ENCODE measurements around the gene PROM2. TPM values are rescaled to one million over a fixed set of nuclear protein-coding genes. Genes with fewer than 3 reads are reported as not detected.

PROM2 gene
- total RNA-seq, 1 donor from 2014 or later = 0.93 TPM

DNA sequence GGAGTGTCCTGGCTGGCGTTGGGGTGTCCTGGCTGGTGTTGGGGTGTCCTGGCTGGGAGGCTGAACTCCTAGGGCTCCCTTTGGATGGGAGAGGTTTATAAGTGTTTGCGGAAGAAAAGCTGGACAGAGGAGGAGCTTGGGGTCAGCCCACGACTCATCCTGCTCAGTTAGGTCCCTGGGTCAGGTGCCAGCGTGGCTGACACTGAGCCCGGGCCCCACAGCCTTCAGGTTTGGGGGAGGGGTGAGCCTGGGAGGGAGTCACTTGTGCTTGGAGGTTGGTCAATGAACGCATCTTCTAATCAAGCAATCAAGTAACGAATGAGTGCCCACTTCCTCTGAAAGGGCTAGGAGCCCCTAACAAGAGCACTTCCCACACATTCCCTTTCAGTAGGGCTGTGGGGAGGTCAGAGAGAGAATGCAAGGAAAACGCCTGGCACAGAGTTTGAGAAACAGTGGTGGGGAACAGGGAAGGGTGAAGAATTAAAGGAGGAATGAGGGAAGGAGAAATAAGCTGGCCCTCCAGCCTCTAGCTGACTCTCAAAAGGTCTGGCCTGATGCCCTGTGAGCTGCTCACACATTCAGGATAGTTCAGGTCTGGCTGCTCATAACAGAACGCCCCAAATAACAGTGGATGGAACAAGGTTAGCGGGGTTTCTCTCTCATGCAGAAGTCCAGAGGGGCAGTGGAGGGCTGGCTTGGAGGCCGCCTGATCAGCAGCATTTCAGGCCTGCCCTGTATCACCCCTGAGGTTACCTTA, 23.6 kb downstream of the PROM2 start:
- H3K36me3 ChIP-seq (ENCODE audit: insufficient read depth, low read length) = no peaks in the 10 kb centered on the region
- no peaks in the 10 kb centered on the region for H3K9me3 Mint-ChIP-seq (ENCODE audit: unreplicated experiment)
- H3K27me3 Mint-ChIP-seq (ENCODE audit: low read depth, unreplicated experiment) = peaks cover 37% of the 10 kb centered on the region
- H3K27me3 ChIP-seq (ENCODE audit: insufficient read depth, low read length) = peaks cover 16% of the 10 kb centered on the region
- DNase-seq (ENCODE audit: low read depth) (no peak), FAIRE-seq (no peak)
- TF ChIP-seq EZH2 (IDR thresholded peaks at IDR 0.05; ENCODE audit: insufficient read depth, low read length) = no peak
- TF ChIP-seq, protein P1, sequence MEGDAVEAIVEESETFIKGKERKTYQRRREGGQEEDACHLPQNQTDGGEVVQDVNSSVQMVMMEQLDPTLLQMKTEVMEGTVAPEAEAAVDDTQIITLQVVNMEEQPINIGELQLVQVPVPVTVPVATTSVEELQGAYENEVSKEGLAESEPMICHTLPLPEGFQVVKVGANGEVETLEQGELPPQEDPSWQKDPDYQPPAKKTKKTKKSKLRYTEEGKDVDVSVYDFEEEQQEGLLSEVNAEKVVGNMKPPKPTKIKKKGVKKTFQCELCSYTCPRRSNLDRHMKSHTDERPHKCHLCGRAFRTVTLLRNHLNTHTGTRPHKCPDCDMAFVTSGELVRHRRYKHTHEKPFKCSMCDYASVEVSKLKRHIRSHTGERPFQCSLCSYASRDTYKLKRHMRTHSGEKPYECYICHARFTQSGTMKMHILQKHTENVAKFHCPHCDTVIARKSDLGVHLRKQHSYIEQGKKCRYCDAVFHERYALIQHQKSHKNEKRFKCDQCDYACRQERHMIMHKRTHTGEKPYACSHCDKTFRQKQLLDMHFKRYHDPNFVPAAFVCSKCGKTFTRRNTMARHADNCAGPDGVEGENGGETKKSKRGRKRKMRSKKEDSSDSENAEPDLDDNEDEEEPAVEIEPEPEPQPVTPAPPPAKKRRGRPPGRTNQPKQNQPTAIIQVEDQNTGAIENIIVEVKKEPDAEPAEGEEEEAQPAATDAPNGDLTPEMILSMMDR (IDR thresholded peaks at IDR 0.05; ENCODE audit: insufficient read depth, low read depth, low read length) = no peak
- H3K36me3 Mint-ChIP-seq (ENCODE audit: low read depth, unreplicated experiment) = no peaks in the 10 kb centered on the region
- H3K4me3 ChIP-seq (ENCODE audit: insufficient read depth, low read depth, low read length) = no peak overlapping the region
- H3K4me3 Mint-ChIP-seq (ENCODE audit: unreplicated experiment) = no peak overlapping the region
- H3K27ac Mint-ChIP-seq (ENCODE audit: unreplicated experiment) = no peak overlapping the region
- no peaks in the 10 kb centered on the region for H4K20me1 ChIP-seq (ENCODE audit: insufficient read depth, low read length)
- H3K27ac ChIP-seq (ENCODE audit: low read depth, low read length) = no peak overlapping the region
- H2AFZ ChIP-seq (ENCODE audit: low read depth, low read length) = no peak overlapping the region
- no peak overlapping the region for H3K4me2 ChIP-seq (ENCODE audit: low read length)
- H3K79me2 ChIP-seq (ENCODE audit: insufficient read depth, low read length) = no peaks in the 10 kb centered on the region
- peaks cover 6% of the 10 kb centered on the region for H3K4me1 Mint-ChIP-seq (ENCODE audit: low read depth, unreplicated experiment)
- H3K4me1 ChIP-seq (ENCODE audit: insufficient read depth, low read length) = no peaks in the 10 kb centered on the region
- H3K9me3 ChIP-seq (ENCODE audit: insufficient read depth, low read depth, low read length) = no peaks in the 10 kb centered on the region
- no peak overlapping the region for H3K9ac ChIP-seq (ENCODE audit: low read length)

DNA sequence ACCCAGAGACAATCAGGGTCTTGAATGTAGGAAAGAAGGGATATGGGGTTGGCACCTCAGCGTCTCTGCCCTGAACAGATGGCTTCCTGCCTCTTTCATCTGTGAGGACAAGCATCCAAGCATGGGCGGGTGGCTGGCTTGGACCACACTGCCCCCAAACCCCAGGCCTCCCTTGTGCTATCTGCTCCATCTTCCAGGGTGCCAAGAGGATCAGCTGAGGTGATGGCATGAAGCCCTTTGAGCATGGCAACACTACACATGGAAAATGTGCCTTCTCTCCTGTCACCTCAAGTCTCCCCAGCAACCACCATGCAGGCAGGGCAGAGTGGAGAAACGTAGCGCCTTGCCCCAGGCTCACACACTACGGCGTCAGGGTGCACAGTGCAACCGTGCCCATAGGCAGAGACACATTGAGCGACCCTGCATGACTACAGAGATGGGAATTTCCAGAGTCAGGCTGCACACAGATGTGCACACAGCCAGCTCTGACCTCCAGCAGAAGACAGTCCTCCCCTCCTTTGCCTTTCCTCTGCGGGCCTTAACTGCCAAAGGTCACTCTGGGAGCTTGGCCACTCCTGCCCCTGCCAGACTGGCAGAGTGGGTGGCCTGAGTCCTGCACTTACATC, 24.4 kb downstream of the PROM2 start:
- FAIRE-seq (no peak), DNase-seq (ENCODE audit: low read depth) (no peak)
- Mint-ChIP-seq H3K4me3 (ENCODE audit: unreplicated experiment) (no peak overlapping the region), H3K9me3 (ENCODE audit: unreplicated experiment) (no peaks in the 10 kb centered on the region), H3K27ac (ENCODE audit: unreplicated experiment) (no peak overlapping the region), H3K4me1 (ENCODE audit: low read depth, unreplicated experiment) (peaks cover 6% of the 10 kb centered on the region), H3K36me3 (ENCODE audit: low read depth, unreplicated experiment) (peaks cover 3% of the 10 kb centered on the region), H3K27me3 (ENCODE audit: low read depth, unreplicated experiment) (peaks cover 44% of the 10 kb centered on the region)
- TF ChIP-seq EZH2 (IDR thresholded peaks at IDR 0.05; ENCODE audit: insufficient read depth, low read length) = no peak
- TF ChIP-seq, protein P1 (IDR thresholded peaks at IDR 0.05; ENCODE audit: insufficient read depth, low read depth, low read length) = no peak
- H3K4me1 ChIP-seq (ENCODE audit: insufficient read depth, low read length) = no peaks in the 10 kb centered on the region
- H3K79me2 ChIP-seq (ENCODE audit: insufficient read depth, low read length) = no peaks in the 10 kb centered on the region
- no peak overlapping the region for H3K4me3 ChIP-seq (ENCODE audit: insufficient read depth, low read depth, low read length)
- H3K27ac ChIP-seq (ENCODE audit: low read depth, low read length) = no peak overlapping the region
- no peak overlapping the region for H3K4me2 ChIP-seq (ENCODE audit: low read length)
- H3K36me3 ChIP-seq (ENCODE audit: insufficient read depth, low read length) = no peaks in the 10 kb centered on the region
- no peak overlapping the region for H3K9ac ChIP-seq (ENCODE audit: low read length)
- peaks cover 18% of the 10 kb centered on the region for H3K27me3 ChIP-seq (ENCODE audit: insufficient read depth, low read length)
- H4K20me1 ChIP-seq (ENCODE audit: insufficient read depth, low read length) = no peaks in the 10 kb centered on the region
- no peak overlapping the region for H2AFZ ChIP-seq (ENCODE audit: low read depth, low read length)
- no peaks in the 10 kb centered on the region for H3K9me3 ChIP-seq (ENCODE audit: insufficient read depth, low read depth, low read length)

DNA sequence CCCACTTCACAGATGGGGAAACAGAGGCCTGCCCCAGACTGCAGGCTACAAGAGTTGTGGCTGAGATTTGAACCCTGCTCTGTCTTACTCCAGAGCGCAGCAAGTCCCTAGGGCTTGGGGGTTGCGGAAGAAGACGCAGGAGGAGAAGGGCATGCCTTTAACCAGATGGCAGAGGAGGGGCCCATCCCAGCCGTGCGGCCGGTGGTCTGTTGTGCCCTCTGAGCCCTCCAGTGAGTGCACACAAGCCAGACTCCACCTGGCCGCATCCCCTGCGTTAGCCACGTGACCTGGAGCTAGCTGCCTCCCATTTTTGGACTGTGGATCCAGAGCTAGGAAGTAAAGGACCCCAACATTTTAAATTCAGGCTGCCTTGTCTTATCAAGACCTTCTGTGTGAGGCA, 25.7 kb downstream of the PROM2 start:
- H3K4me3 Mint-ChIP-seq (ENCODE audit: unreplicated experiment) = no peak overlapping the region
- no peaks in the 10 kb centered on the region for H3K79me2 ChIP-seq (ENCODE audit: insufficient read depth, low read length)
- no peak overlapping the region for H3K4me3 ChIP-seq (ENCODE audit: insufficient read depth, low read depth, low read length)
- no peak for TF ChIP-seq EZH2 (IDR thresholded peaks at IDR 0.05; ENCODE audit: insufficient read depth, low read length)
- TF ChIP-seq, protein P1 (IDR thresholded peaks at IDR 0.05; ENCODE audit: insufficient read depth, low read depth, low read length) = no peak
- no peak overlapping the region for H3K9ac ChIP-seq (ENCODE audit: low read length)
- DNase-seq (ENCODE audit: low read depth) (no peak), FAIRE-seq (no peak)
- H4K20me1 ChIP-seq (ENCODE audit: insufficient read depth, low read length) = no peaks in the 10 kb centered on the region
- peaks cover 6% of the 10 kb centered on the region for H3K4me1 Mint-ChIP-seq (ENCODE audit: low read depth, unreplicated experiment)
- H3K27me3 ChIP-seq (ENCODE audit: insufficient read depth, low read length) = peaks cover 18% of the 10 kb centered on the region
- no peak overlapping the region for H3K27ac Mint-ChIP-seq (ENCODE audit: unreplicated experiment)
- H3K36me3 Mint-ChIP-seq (ENCODE audit: low read depth, unreplicated experiment) = peaks cover 3% of the 10 kb centered on the region
- H3K4me1 ChIP-seq (ENCODE audit: insufficient read depth, low read length) = no peaks in the 10 kb centered on the region
- no peak overlapping the region for H3K4me2 ChIP-seq (ENCODE audit: low read length)
- H3K9me3 ChIP-seq (ENCODE audit: insufficient read depth, low read depth, low read length) = no peaks in the 10 kb centered on the region
- no peak overlapping the region for H2AFZ ChIP-seq (ENCODE audit: low read depth, low read length)
- H3K9me3 Mint-ChIP-seq (ENCODE audit: unreplicated experiment) = no peaks in the 10 kb centered on the region
- H3K36me3 ChIP-seq (ENCODE audit: insufficient read depth, low read length) = no peaks in the 10 kb centered on the region
- H3K27ac ChIP-seq (ENCODE audit: low read depth, low read length) = no peak overlapping the region
- peaks cover 43% of the 10 kb centered on the region for H3K27me3 Mint-ChIP-seq (ENCODE audit: low read depth, unreplicated experiment)
